ENCODE measurements around the gene SLC26A11.

- TF ChIP-seq ZNF274 (IDR thresholded peaks at IDR 0.05; ENCODE audit: low read depth, low read length), result no peak
- TF ChIP-seq YY1 (IDR thresholded peaks at IDR 0.05; ENCODE audit: insufficient read depth, insufficient read length), result no peak
- TF ChIP-seq SUZ12 (IDR thresholded peaks at IDR 0.05; ENCODE audit: extremely low read depth, insufficient read depth, insufficient read length), result no peak
These were observed 16.7 kb upstream of the SLC26A11 start for GRCh38 chr17:80203471-80203963.

Measured in NT2/D1 (cell line).